ENCODE data around the gene TAAR1.
"Not testable (repeated sequence)": the region's sequence is repeated elsewhere in the genome, so short reads cannot be mapped to it uniquely, and the experiment has no call there.

The TAAR1 gene, protein sequence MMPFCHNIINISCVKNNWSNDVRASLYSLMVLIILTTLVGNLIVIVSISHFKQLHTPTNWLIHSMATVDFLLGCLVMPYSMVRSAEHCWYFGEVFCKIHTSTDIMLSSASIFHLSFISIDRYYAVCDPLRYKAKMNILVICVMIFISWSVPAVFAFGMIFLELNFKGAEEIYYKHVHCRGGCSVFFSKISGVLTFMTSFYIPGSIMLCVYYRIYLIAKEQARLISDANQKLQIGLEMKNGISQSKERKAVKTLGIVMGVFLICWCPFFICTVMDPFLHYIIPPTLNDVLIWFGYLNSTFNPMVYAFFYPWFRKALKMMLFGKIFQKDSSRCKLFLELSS

DNA sequence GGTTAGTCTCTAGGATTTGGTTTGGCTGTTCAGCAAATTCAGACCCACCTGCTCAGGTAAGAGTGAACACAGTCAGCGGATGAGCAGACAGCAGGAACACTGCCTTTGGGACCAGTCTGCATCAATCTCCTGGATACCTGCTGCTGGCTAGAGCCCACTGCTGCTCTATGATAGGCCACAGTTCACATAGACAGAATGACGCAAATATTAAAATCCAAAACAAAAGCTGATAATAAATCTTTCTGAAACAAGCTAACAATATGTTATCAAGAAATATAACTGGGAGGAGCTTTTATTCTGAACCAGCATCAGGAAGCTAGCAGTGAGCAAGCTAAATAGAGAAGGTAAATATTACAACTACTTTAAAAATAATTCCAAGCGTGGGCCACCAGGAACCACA lies at the start of gene TAAR1:
Gene TAAR1, minus strand, starts transcription at position 101 of the 400 bp plus-strand sequence. CDS start 13,179 bp downstream, outside the sequence.
- DNase-seq (ENCODE audit: low read depth in 3 of 3) = no peak

- no peak for DNase-seq (ENCODE audit: low read depth in 3 of 3)
Measured at GRCh38 chr6:132708771-132709170, 49.8 kb upstream of the TAAR1 start.

DNA sequence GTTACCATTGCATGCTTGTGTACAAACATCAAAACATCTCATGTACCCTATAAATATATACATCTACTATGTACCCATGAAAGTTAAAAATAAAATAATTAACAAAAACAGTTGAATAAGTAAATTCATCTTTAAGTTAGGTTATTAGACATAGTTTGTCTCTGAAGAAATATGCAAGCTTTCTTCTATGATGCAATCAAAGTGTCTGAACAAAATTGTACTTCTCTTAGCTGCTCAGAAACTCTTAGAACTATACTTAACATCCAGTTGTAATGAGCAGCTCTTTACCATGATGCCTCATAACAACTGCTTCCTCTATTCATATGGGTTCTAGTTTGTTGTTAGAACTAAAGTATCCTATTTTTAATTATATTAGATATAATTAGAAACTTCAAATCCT lies 49.0 kb upstream of the TAAR1 start:
- no peak for DNase-seq (ENCODE audit: low read depth in 3 of 3)

DNA sequence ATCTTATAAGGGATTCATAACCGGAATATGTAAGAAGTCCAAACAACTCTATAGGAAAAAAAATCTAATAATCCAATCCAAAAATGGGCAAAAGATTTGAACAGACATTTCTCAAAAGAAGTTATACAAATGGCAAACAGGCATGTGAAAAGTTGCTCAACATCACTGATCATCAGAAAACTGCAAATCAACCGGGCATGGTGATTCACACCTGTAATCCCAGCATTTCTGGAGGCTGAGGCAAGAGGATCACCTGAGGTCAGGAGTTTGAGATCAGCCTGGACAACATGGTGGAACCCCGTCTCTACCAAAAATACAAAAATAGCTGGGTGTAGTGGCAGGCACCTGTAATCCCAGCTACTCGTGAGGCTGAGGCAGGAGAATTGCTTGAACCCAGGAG lies 47.8 kb upstream of the TAAR1 start:
- DNase-seq (ENCODE audit: low read depth in 3 of 3) = not testable (repeated sequence)

DNA sequence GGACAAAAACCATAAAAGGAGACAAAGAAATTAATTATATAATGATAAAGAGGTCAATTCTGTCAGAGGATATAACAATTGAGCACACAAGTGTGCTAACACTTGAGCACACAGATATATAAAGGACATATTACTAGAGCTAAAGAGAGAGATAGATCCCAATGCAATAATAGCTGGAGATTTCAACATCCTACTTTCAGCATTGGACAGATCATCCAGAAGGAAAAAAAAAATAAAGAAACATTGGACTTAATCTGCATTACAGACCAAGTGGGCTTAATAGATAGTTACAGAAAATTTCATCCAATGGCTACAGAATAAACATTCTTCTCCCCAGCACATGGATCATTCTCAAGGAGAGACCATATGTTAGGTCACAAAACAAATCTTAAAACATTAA lies 45.0 kb upstream of the TAAR1 start:
- no peak for DNase-seq (ENCODE audit: low read depth in 3 of 3)

GRCh38 chr6:132698608-132699007 lies 39.6 kb upstream of the TAAR1 start:
- no peak for DNase-seq (ENCODE audit: low read depth in 3 of 3)

DNA sequence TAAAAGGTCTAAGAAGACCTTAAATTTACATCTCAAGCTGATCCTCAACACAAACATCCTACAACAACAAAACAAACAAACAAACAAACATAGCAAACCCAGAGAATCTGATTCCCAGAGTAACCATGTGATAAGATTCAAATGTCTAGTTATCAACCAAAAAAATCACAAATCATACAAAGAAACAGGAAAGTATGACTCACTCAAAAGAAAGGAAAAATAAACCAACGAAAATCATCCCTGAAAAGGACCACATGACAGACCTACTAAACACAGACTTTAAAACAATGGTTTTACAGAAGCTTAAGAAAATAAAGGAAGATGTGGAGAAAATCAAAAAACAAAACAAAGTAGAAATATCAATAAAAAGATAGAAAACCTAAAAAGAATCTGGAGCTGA lies 36.8 kb upstream of the TAAR1 start:
- DNase-seq (ENCODE audit: low read depth in 3 of 3) = no peak

DNA sequence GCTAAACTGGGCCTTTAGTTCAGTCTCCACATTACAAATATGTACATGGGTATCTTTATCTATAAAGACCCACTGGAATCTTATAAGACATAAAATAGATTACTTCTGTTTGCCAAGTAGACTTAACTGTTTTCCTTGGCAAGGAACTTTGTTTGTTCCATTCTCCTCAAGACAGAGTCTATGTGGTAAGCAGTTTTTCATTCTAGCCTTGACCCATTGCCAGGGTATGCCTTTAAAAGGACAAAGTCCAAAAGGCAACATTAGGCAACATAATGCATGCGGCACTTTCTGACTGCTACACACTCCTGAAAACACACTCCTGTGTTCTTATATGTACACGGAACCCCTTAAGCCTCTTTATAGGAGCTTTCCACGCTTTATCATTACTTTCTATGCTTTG lies 34.5 kb upstream of the TAAR1 start:
- no peak for DNase-seq (ENCODE audit: low read depth in 3 of 3)

DNA sequence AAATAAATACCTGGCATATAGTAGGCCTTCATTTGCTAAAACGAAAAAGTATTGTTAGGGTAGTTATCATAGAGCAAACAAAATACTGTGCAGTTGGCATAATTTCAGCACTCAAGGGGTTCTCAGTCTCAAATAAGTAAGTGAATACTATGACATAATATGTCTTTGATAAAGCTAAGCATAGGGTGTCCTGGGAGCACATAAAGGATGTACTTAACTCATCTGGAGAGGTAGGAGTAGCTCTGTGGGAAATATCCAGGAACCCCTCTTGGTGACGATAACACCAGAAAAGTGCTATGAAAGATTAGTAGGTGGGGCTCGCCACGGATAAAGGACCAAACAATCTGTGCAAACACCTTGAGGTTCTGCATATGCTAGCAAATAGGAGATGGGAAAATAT lies 31.7 kb upstream of the TAAR1 start:
- no peak for DNase-seq (ENCODE audit: low read depth in 3 of 3)

DNA sequence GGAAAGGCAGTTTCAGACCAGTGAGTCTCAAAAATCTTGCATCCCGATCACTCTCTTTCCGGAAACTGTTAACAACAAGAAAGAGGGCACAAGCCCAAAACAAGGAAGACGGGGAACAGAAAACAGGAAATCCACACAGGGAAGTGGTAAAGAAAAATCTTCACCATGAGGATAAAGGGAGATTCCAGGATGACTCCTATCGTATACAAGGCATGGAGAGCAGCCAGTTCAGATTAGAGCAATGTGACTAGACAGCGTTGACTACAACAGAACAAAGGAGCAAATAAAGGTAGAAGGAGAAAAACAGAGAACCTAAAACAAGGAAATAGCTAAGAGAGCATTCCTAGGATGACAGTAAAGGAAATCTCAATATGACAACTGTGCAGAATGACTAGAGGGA lies 28.3 kb upstream of the TAAR1 start:
- DNase-seq (ENCODE audit: low read depth in 3 of 3) = no peak

DNA sequence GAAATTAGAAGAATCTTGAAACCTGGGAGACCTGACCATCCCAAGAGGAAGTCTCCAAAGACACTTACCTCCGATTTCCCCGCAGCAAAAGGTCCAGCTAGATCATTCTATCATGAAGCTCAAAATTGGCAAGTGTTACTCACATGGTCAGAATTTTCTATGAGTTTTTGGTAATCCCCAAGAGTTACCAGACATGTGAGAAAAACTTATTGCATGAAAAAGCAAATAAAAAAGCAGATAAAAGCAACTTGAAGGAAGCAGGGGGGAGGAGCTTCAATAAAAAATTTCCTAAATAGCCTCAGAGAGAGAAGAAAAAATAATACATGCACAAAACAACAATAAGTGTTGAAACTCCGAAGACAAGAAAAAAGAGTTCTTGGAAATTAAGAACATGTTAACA lies 27.5 kb upstream of the TAAR1 start:
- DNase-seq (ENCODE audit: low read depth in 3 of 3) = no peak

- no peak for DNase-seq (ENCODE audit: low read depth in 3 of 3)
Measured at GRCh38 chr6:132685009-132685408, 26.0 kb upstream of the TAAR1 start.

DNA sequence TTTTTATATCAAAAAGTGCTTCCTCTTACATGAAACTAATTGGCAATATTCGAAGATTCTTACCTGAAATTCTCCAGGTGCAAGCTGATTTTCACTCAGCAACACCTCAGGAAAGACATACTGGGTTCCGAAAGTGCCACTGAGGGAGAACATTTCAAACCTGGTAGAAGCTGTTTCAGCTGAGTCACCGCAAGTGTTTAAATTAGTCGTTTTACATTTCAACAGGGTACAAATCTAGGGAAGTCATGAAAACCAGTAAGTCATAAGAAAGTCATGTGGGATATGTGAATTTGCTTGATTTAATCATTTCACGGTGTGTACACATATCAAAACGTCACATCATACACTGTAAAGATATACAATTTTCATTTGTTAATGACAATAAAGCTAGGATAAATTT lies 25.3 kb upstream of the TAAR1 start:
- no peak for DNase-seq (ENCODE audit: low read depth in 3 of 3)

GRCh38 chr6:132683543-132683942 lies 24.6 kb upstream of the TAAR1 start:
- DNase-seq (ENCODE audit: low read depth in 3 of 3) = no peak

DNA sequence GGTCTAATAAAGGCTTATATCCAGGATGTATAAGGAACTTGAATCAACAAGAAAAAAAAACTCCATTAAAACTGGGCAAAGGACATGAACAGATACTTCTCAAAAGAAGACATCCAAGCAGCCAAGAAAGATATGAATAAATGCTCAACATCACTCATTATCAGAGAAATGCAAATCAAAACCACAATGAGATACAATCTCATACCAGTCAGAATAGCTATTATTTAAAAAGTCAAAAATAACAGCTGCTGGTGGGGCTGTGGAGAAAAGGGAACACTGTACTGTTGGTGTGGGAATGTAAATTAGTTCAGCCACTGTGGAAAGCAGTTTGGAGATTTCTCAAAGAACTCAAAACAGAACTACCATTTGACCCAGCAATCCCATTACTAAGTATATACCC lies 20.1 kb upstream of the TAAR1 start:
- not testable (repeated sequence) for DNase-seq (ENCODE audit: low read depth in 3 of 3)

- no peak for DNase-seq (ENCODE audit: low read depth in 3 of 3)
Measured at GRCh38 chr6:132675749-132676148, 16.8 kb upstream of the TAAR1 start.

GRCh38 chr6:132675002-132675401 lies 16.0 kb upstream of the TAAR1 start:
- no peak for DNase-seq (ENCODE audit: low read depth in 3 of 3)

DNA sequence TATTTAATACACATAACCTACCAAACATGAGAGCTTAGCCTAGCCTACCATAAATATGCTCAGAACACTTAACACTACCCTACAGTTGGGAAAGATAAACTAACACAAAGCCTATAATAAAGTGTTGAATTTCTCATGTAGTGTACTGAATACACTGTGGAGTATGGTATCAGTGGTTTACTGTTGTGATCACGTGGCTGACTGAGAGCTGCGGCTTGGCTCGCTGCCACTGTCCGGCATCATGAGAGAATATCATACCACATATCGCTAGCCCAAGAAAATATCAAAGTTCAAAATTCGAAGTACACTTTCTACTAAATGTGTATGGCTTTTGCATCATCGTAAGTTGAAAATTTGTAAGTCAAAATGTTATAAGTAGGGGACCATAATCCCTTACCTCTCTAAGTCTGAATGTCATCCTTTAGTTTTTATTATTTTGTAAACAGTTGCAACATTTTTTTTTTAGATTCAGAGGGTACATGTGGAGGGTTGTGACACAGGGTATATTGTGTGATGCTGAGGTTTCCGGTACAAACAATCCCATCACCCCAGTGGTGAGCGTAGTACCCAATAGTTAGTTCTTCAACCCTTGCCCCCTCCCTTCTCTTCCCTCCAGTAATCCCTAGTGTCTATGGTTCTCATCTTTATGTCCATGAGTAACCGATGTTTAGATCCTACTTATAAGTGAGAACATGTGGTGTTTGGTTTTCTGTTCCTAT lies 14.6 kb upstream of the TAAR1 start:
- DNase-seq (ENCODE audit: low read depth in 3 of 3) = no peak

DNA sequence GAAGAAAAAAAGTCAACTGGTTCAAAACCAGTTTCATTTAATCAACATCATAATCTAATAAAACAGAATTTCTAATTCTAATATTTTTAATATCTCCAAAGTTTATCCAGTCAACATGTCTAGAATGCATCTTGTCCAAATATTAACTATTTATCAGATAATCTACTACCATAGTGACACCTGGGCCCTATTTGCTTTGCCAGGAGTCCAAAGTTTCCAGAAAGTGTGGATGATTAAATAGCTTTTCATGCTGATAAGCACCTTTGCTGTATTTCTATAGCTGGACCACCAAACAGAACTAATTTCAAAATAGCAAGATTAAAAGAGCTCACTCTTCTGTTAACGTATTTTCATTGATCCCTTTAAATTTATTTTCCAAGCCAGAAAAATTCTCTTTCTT lies 12.3 kb upstream of the TAAR1 start:
- DNase-seq (ENCODE audit: low read depth in 3 of 3) = no peak

DNA sequence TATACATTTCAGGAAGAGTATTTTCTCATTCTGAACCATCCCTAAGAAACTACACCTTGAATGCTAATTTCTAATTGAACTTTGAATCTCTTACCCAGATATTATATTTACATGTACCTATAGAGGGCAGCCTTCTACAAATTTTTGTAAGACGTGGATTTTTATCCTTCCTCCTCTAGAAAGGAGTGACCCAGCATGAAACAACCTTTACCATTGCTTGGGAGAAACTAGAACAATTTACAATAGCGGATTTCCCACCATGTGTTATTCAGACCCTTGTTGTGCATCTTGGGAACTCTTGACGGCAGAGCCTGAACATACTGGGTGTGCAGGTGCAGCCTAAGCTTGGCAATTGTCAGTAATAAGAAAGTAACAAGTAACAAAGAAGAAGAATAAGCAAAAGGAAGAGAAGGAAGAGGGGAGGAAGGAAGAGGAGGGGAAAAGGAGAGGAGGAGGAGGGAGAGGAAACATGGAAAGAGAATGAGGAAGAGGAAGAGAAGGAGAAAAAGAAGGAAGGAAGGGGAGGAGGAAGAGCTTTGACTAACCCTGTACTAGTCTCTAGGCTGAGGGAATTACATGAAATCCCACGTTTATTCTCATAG lies 10.8 kb upstream of the TAAR1 start:
- DNase-seq (ENCODE audit: low read depth in 3 of 3) = no peak

- DNase-seq (ENCODE audit: low read depth in 3 of 3) = no peak
Measured at GRCh38 chr6:132666118-132666517, 7.1 kb upstream of the TAAR1 start.

GRCh38 chr6:132664309-132665034 lies 5.5 kb upstream of the TAAR1 start:
- no peak for DNase-seq (ENCODE audit: low read depth in 3 of 3)

All from stimulated activated CD4-positive, alpha-beta T cell treated with anti-CD3 and anti-CD28 coated beads, TNF-alpha, amount 100 ng/mL, for 24 hours (primary cell).